PC-3 (cell line): ENCODE results near the gene KCNQ1.

ENCODE experiments used
- CTCF ChIP-seq: fragments of 300-600 bp; sonication (generic); conservative IDR thresholded peaks from 2 replicates; pipeline ENCODE4 v1.5.1; 2017; ENCODE audit warnings: antibody characterized with exemption, low read depth, mild to moderate bottlenecking, low read length
- EZH2 ChIP-seq: fragments of 300-600 bp; sonication (generic); IDR thresholded peaks from one replicate; pipeline ENCODE4 v1.6.1; 2017; ENCODE audit warnings: antibody characterized with exemption, mild to moderate bottlenecking, low read length; ENCODE audit not compliant: unreplicated experiment

- TF ChIP-seq CTCF (no peak), EZH2 (no peak)
These were observed 383.0 kb downstream of the KCNQ1 start for GRCh38 chr11:2827792-2828191.
